HUES64 (cell line): ENCODE measurements around the gene OBP2A.

Experiments
- H3K27ac ChIP-seq: 2 replicates; pipeline ENCODE4 v1.7.0; 2013; ENCODE audit warnings: low read depth, low read length, inconsistent platforms
- H3K27me3 ChIP-seq: 2 replicates; pipeline ENCODE4 v1.6.1; 2013; ENCODE audit warnings: mild to moderate bottlenecking, low read length; ENCODE audit not compliant: insufficient read depth
- H3K36me3 ChIP-seq: 2 replicates; pipeline ENCODE4 v1.6.1; 2013; ENCODE audit warnings: mild to moderate bottlenecking, low read length; ENCODE audit not compliant: insufficient read depth
- H3K4me1 ChIP-seq: 2 replicates; pipeline ENCODE4 v1.6.1; 2013; ENCODE audit warnings: mild to moderate bottlenecking, low read length, moderate library complexity; ENCODE audit not compliant: insufficient read depth
- H3K4me3 ChIP-seq: 2 replicates; pipeline ENCODE4 v1.5.1; 2013; ENCODE audit warnings: mild to moderate bottlenecking, low read length, moderate library complexity
- H3K9ac ChIP-seq: 2 replicates; pipeline ENCODE4 v1.6.1; 2013; ENCODE audit warnings: mild to moderate bottlenecking, low read depth, low read length
- H3K9me3 ChIP-seq: 2 replicates; pipeline ENCODE4 v1.6.1; 2013; ENCODE audit warnings: low read depth, low read length; ENCODE audit not compliant: insufficient read depth
- WGBS: fragments of 150-250, 120-280 bp; methylation state at CpG from one replicate; pipeline ENCODE4 v1.1.7; 2013; ENCODE audit warnings: missing lambda C conversion rate; 5-methylcytosine and 5-hydroxymethylcytosine counted together

Gene OBP2A

GRCh38 chr9:135591506-135592330 is 45.8 kb downstream of the OBP2A start:
- Histone ChIP-seq H3K9me3 (peaks cover 15% of the 10 kb centered on the region; the same call in 1 of the 2 replicates), H3K9ac (no peak overlapping the region), H3K4me1 (no peaks in the 10 kb centered on the region), H3K4me3 (no peak overlapping the region), H3K36me3 (no peaks in the 10 kb centered on the region), H3K27me3 (no peaks in the 10 kb centered on the region), H3K27ac (no peak overlapping the region)
- WGBS: 91% methylated on average over 22 of the region's 22 CpGs

- 89% methylated on average over 5 of the region's 5 CpGs for WGBS
- no peak overlapping the region for H3K9ac ChIP-seq
- peaks cover 15% of the 10 kb centered on the region; the same call in 1 of the 2 replicates for H3K9me3 ChIP-seq
- H3K27ac ChIP-seq: no peak overlapping the region
- no peak overlapping the region for H3K4me3 ChIP-seq
- no peaks in the 10 kb centered on the region for H3K4me1 ChIP-seq
- H3K36me3 ChIP-seq: no peaks in the 10 kb centered on the region
- no peaks in the 10 kb centered on the region for H3K27me3 ChIP-seq
Observed at GRCh38 chr9:135592331-135592590, 46.3 kb downstream of the OBP2A start.

GRCh38 chr9:135592625-135593024 is 46.7 kb downstream of the OBP2A start:
- peaks cover 15% of the 10 kb centered on the region; the same call in 1 of the 2 replicates for H3K9me3 ChIP-seq
- H3K4me1 ChIP-seq: no peaks in the 10 kb centered on the region
- no peak overlapping the region for H3K4me3 ChIP-seq
- no peaks in the 10 kb centered on the region for H3K36me3 ChIP-seq
- H3K9ac ChIP-seq: no peak overlapping the region
- H3K27ac ChIP-seq: no peak overlapping the region
- 96% methylated on average over 10 of the region's 13 CpGs for WGBS
- no peaks in the 10 kb centered on the region for H3K27me3 ChIP-seq

- Histone ChIP-seq H3K9ac (no peak overlapping the region), H3K27me3 (no peaks in the 10 kb centered on the region), H3K4me1 (no peaks in the 10 kb centered on the region), H3K27ac (no peak overlapping the region), H3K4me3 (no peak overlapping the region), H3K36me3 (no peaks in the 10 kb centered on the region), H3K9me3 (peaks cover 15% of the 10 kb centered on the region; the same call in 1 of the 2 replicates)
- 86% methylated on average over 2 of the region's 2 CpGs for WGBS
Observed at GRCh38 chr9:135596211-135596610, 50.3 kb downstream of the OBP2A start.
